Ascending aorta (tissue), 2 donors: ENCODE measurements around the gene PTGES. TPM values are rescaled to one million over a fixed set of nuclear protein-coding genes. Genes with fewer than 3 reads are reported as not detected.
A peak's percentile ranks its signal among the peaks of the same experiment; 100 is the strongest.

ENCODE experiments used
- DNase-seq, 2 donors: peaks; one replicate each; pipeline ENCODE4 v3.0.0-alpha.2; 2019; ENCODE audit warnings: low spot score in 2 of 2
- H3K27ac ChIP-seq, 2 donors: fragments of 200-600 bp; sonication (generic); one replicate each; pipeline ENCODE4 v1.5.1; 2016 to 2017; ENCODE audit warnings: mild to moderate bottlenecking in 1 of 2
- H3K27me3 ChIP-seq: fragments of 200-600 bp; sonication (generic); one replicate; pipeline ENCODE4 v1.5.1; 2017
- H3K36me3 ChIP-seq, 2 donors: fragments of 200-600 bp; sonication (generic); one replicate each; pipeline ENCODE4 v1.5.1; 2016
- H3K4me1 ChIP-seq, 2 donors: fragments of 200-600 bp; sonication (generic); one replicate each; pipeline ENCODE4 v1.5.1; 2016 to 2017; ENCODE audit warnings: mild to moderate bottlenecking in 1 of 2
- H3K4me3 ChIP-seq, 2 donors: fragments of 200-600 bp; sonication (generic); one replicate each; pipeline ENCODE4 v1.5.1; 2016 to 2017; ENCODE audit warnings: mild to moderate bottlenecking in 1 of 2
- H3K9me3 ChIP-seq, 2 donors: fragments of 200-600 bp; sonication (generic); one replicate each; pipeline ENCODE4 v1.5.1; 2016
- CTCF ChIP-seq, 3 experiments: fragments of 200-600 bp in 2 of 3; fragments of 450-650 bp in 1 of 3; sonication (generic) in 2 of 3; IDR thresholded peaks; one replicate each; pipeline ENCODE4 v1.5.1; 2016 to 2019; ENCODE audit warnings: antibody characterized with exemption in 3 of 3, mild to moderate bottlenecking in 1 of 3, moderate library complexity in 1 of 3
- intact Hi-C: fragments of 100-400 bp; cut with DNase I; formaldehyde crosslinking; loops from one replicate; pipeline ENCODE4 v1.15.1; 2023
- total RNA-seq: library from RNA; depleted of rRNA; stranded (reverse); fragments of >200 nt; gene quantifications from one replicate; pipeline ENCODE4 v1.1.0, GENCODE V29; 2016

The PTGES gene
- total RNA-seq, 1 donor from 2014 or later = 8.9 TPM

GRCh38 chr9:129712634-129713401, 40.0 kb downstream of the PTGES start:
- intact Hi-C loops = loop anchor here (1.0 to 10.0 kb wide), 3 partner anchors 9 to 312 kb away; no protein-coding TSS in a partner anchor
- H3K4me1 ChIP-seq = peaks cover 31 to 72% of the 10 kb centered on the region in 2 donors
- DNase-seq = peak in 1 of 2 donors; percentile 80
- peak overlapping the region; percentile 4 to 35 for H3K4me3 ChIP-seq
- H3K36me3 ChIP-seq = no peaks in the 10 kb centered on the region
- TF ChIP-seq CTCF (IDR thresholded peaks at IDR 0.05) = no peak
- peak overlapping the region; percentile 84 to 91 for H3K27ac ChIP-seq
- no peaks in the 10 kb centered on the region for H3K9me3 ChIP-seq
- no peaks in the 10 kb centered on the region for H3K27me3 ChIP-seq

GRCh38 chr9:129710169-129710453, 42.7 kb downstream of the PTGES start:
- H3K36me3 ChIP-seq = no peaks in the 10 kb centered on the region
- peaks cover 27 to 65% of the 10 kb centered on the region in 2 donors for H3K4me1 ChIP-seq
- H3K9me3 ChIP-seq = no peaks in the 10 kb centered on the region
- no peak for DNase-seq
- H3K4me3 ChIP-seq = no peak overlapping the region
- H3K27me3 ChIP-seq = no peaks in the 10 kb centered on the region
- intact Hi-C loops = loop anchor here (10.0 kb wide), 1 partner anchor 315 kb away; no protein-coding TSS in a partner anchor
- H3K27ac ChIP-seq = peak overlapping the region; percentile 84 to 91
- TF ChIP-seq CTCF (IDR thresholded peaks at IDR 0.05) = no peak

GRCh38 chr9:129709438-129710168, 43.2 kb downstream of the PTGES start:
- Histone ChIP-seq H3K27me3 (no peaks in the 10 kb centered on the region), H3K9me3 (no peaks in the 10 kb centered on the region), H3K4me1 (peaks cover 29 to 65% of the 10 kb centered on the region in 2 donors), H3K4me3 (peak overlapping the region in 1 of 2 donors; percentile 0), H3K27ac (peak overlapping the region; percentile 84 to 91), H3K36me3 (no peaks in the 10 kb centered on the region)
- no peak for DNase-seq
- no peak for TF ChIP-seq CTCF (IDR thresholded peaks at IDR 0.05)
- intact Hi-C loops = loop anchor here (10.0 kb wide), 1 partner anchor 315 kb away; no protein-coding TSS in a partner anchor

- peak overlapping the region in 1 of 2 donors; percentile 0 for H3K4me3 ChIP-seq
- no peaks in the 10 kb centered on the region for H3K9me3 ChIP-seq
- H3K4me1 ChIP-seq = peaks cover 29 to 65% of the 10 kb centered on the region in 2 donors
- no peaks in the 10 kb centered on the region for H3K27me3 ChIP-seq
- intact Hi-C loops = no loop called here
- no peak for DNase-seq
- H3K27ac ChIP-seq = peak overlapping the region; percentile 84 to 91
- H3K36me3 ChIP-seq = no peaks in the 10 kb centered on the region
- TF ChIP-seq CTCF (IDR thresholded peaks at IDR 0.05) = no peak
Measured at GRCh38 chr9:129708793-129709192, 44.0 kb downstream of the PTGES start.

- no peak overlapping the region for H3K4me3 ChIP-seq
- DNase-seq = no peak
- no peaks in the 10 kb centered on the region for H3K36me3 ChIP-seq
- peaks cover 19 to 43% of the 10 kb centered on the region in 2 donors for H3K4me1 ChIP-seq
- H3K27me3 ChIP-seq = no peaks in the 10 kb centered on the region
- H3K27ac ChIP-seq = peak overlapping the region; percentile 95 to 97
- H3K9me3 ChIP-seq = no peaks in the 10 kb centered on the region
- intact Hi-C loops = loop anchor here (1.0 to 5.0 kb wide), 2 partner anchors 7 to 223 kb away; no protein-coding TSS in a partner anchor
- no peak for TF ChIP-seq CTCF (IDR thresholded peaks at IDR 0.05)
Measured at GRCh38 chr9:129704807-129705206, 48.0 kb downstream of the PTGES start.
